Cerebellar nuclear complex (tissue), 1 donor: ENCODE results near the gene UTS2B.
A peak's percentile ranks its signal among the peaks of the same experiment; 100 is the strongest.

Experiments used
- DNase-seq, 2 experiments: peaks; one replicate each; lab custom pipeline; 2025; lab: John Stamatoyannopoulos, UW

Gene UTS2B

DNA sequence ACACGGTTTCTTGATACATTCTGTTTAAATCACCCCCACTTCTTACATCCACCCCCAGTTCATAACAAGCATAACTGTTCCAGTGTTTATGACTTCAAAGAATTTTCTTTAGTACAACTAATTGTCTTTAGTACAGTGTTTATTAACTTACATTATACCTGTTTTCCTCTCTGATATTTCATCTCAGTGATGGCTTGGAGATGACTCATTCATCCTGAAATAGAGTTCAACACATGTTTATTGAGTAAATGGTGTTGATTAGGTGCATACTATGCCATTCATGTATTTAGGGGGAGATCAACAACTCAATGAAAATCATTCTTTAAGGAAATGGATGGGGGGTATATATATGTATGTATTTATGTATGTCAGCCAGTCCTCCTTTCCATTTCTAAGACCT, 21.7 kb upstream of the UTS2B start:
- DNase-seq: no peak

DNA sequence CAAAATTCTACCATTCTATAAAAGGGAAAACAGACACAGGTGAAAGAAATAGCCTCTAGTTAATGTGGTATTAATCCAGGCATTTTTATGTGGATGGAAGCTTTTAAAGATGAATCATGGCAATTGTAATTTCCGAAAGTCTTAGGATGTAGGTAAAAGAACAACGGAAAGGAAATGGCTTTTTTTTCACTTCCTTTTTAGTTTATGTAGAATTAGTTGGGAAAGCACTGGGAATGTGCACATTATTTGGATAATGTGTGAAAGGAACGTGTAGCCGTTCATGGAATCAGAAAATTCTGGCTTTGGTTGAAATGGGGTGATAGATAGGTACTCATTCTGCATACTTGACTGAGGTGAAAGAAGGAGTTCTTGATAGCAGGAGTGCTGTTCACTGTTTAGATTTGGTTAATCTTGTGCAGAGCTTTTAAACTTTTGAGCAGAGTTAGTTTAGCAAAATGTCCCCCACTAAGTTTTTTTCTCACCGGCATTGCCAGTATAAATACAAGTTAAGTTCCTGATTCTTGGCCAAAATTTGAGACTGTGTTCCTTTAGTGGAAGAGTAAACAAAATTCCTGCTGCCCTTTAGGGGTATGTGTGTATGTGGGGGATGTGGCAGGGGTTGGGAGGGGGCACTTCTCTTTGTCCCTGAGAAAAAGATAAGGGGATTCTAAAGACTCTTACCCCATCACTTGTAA, 20.2 kb upstream of the UTS2B start:
- no peak for DNase-seq

DNA sequence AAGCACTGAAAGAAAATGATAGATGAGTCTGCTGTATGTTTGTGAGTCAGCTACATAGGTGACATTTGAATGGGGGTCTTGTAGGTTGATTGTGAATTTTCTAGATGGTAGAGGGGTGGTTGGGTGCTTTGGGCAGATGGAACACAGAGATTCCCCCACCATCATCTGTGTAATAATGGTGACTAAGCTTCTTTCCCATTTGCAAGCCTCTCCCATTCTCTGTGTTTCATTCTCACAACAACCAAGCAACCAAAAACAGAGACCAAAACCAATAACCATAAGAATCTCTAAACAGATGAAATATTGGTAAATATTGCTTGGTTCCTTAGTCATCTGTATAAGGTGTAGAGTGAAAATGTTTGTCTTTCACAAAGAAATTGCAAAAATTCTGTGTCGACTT, 17.8 kb upstream of the UTS2B start:
- no peak for DNase-seq

DNA sequence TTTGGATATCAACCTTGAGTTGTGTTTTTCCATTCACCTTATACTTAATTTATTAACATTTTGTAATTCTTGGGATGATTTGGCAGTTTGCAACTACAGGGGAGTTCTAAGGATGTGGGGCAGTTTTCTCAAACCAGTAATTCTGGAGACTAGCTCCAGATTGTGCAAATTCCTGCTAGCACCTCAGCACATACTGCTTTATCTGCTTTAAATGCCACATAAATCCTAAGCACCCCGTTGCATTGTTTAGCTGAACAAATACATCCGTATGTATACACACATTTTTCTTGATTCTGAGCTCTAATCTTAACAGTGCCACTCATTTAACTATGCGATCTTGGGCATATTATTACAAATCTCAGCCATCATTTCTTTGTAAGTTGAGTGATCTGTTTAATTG, 16.9 kb upstream of the UTS2B start:
- no peak for DNase-seq

DNA sequence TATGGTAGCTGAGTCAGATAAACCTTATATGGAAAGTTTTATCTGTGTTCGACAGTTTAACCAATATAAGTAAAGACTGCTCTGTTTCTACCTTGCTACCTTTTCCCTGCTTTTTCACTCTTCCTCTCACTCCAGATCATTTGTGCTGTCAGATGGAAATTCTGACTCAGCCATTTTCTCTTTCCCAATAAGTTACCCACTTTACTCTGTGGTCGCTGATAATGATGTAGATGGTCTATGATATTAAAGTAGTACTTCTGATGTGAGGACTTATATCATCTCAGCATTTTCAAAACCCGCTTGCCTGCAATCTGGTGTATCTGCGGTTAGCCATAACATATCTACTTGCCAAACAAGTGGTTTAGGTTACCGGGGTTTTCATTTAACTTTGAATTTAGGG, 15.0 kb upstream of the UTS2B start:
- no peak for DNase-seq

DNA sequence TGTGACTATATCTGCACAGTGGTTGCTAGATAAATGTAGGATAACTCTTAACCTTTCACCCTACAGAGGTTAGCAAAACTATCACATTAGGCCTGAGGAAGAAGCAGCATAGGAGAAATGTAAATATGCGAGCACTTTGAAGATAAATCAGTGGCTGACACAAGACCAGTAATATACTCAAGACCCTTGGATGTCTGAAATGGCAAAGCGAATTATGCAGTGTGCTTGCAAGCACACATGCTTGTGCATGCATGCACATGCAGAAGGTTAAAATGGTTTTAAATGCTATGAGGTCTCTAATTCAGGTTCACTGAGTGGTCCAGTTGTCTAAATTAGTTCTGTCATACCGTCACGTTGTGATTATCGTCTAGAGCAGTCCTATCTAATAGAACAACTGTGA, 13.6 kb upstream of the UTS2B start:
- DNase-seq: no peak

DNA sequence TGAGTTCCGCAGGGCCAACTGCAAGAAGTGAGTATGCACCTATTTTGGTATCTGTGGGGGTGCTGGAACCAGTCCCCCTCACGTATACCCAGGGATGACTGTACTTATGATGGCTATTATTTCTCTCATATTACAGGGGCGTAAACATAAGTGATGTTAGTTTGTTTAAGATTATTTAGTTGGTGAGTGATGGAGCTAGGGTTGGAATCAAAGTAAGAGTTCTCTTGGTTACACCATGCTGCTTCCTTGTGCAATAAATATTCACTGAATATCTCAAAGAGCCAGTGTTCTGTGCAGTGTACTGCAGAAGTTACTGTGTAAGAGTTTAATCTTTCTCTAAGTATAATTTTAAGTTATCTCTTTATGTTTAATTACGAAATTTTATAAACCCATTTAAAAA, 12.8 kb upstream of the UTS2B start:
- DNase-seq: no peak

DNA sequence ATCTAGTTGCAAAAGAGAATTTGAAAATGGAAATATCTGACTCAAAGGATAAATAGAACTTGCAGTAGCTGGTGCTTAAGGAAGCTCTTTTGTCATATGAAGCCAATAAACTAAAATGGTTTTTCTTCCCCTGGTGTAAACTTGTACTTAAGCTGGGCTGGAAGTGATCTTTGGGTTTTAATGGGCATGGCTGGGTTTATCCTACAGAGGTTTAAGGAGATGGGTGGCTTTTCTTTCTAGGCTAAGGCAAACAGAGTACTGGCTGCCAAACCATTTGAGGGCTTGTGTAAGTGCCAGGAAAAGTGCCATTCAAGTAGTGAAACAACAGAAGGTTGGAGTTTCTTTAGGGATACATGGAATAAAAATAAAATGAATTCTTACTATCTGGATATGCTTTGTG, 12.1 kb upstream of the UTS2B start:
- DNase-seq: no peak

DNA sequence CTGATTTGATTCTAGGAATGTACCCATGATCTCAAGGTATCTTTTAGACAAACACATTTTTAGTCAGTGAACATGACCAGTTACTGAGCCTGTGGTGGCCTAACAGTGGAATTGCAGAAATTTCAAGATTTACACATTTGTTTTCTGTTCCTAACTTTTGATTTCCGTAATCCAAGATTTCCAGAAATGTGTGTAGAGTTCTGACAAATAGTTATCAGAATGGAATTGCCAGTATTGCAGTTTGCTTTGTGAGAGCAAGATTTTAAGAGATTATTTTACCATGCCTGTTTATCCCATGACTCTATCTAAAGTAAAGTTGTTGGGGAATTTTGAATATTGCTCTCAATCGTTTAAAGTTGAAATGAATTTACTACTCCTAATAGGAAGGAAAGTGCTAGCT, 11.7 kb upstream of the UTS2B start:
- DNase-seq: no peak

DNA sequence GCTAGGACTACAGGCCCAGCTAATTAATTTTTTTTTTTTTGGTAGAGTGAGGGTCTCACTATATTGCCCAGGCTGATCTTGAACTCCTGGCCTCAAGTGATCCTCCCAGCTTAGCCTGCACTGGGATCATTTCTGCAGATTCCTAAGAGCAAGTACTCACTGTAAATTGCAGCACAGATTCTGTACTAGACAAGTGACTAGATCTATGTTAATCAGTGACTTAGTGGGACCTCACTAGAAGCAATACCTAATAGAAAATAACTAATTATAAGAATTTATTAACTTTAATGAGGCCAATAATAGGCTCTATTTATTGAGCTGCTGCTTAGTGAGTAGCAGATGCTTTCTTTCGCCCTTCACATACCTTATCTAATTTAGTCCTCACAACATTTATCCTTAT, 10.6 kb upstream of the UTS2B start:
- DNase-seq: no peak

DNA sequence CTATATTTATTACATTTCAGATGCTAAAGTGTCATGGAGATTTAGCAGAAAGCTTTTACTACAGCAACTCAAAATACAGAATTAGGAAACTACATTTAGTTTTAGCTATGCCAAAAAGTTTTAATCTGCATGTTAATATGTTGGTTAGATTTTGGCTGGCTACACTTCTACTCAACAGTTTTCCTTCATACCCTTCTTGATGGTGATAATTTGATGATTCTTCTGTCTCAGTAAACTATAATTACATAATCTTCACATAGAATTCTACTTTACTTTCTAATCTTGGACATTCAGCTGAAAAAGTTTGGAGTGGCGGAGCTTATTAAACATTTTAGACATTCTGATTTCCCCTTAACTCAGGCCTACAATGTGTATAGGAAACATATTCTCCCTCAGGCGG, 10.0 kb upstream of the UTS2B start:
- no peak for DNase-seq

DNA sequence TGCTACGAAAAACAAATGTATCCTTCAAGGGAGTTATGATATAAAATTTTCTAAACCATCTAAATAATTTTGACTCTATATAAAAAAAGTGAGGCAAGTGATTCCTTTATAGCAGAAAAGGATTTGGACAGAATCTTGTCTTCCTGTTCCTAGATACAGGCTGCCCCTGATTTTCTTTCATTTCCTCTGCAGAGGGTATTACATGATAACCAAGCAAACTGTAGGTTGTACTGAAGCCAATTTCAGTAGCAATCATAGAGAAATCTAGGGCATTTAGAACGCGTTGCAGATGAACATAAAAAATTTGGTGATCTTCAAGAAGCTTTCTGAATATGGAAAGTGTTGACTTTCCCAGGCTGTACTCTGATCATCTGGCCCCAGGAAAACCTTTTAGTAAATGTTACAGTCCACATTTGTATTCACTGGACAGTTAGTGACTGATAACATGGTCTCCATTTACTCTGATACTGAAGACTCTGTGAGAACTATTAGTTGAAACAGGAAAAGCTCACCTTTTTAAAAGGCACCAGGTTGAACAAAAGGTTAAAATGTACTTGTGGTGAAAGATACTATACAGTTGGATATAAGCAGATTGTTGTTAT, 9.1 kb upstream of the UTS2B start:
- no peak for DNase-seq

DNA sequence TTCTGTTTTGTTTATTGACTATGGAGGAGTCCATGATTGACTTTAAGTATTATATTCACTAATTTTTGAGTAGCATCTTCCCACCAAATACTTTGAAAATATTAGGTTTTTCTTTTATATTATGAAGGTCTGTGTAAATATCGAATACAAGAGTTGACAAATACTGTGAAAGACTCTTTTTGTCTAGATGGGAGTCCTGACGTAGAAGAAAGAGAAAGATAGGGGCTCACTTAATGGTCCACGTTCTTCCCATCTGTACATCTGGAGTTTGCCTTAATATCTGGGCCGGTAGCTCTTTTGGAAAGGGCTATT, 7.8 kb upstream of the UTS2B start:
- DNase-seq: no peak

DNA sequence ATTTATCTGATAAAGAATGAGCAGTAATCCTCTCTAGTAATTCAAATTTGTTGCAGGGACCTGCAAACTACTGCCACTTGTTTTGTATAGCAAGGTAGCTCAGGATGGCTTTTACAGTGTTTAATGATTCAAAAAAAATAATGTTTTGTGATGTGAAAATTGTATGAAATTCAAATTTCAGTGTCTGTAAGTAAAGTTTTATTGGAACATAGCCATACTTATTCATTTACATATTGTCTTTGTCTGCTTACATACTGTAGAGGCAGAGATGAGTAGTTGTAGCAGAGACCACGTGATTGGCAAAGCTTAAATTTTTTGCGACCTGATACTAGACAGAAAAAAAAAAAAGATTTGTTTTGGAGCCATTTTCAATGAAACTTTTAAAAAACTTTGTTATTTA, 6.5 kb upstream of the UTS2B start:
- no peak for DNase-seq

DNA sequence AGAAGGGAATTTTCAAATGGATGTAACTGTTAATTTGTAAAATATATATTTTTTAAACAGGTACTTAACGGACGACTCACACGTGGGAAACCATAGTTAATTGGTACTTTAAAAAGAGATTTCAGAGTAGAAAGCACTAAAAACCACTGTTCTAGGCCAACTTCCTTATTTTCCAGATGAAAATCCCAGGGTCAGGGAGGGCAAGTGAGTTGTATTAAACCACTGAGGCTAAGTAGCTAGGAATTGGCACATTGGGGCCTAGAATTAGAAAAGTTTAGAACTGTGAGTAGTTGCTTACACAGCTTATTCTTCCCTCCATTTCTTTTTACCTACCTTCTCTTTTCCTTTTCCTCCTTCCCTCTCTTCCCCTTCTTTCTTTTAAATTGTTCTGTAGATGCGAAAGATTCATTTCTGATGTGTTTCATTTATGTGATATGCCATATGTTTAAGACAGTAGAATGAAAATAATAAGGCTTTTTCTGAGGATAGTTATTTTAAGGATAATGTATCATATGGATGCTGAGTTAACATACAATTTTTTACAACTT, 4.1 kb upstream of the UTS2B start:
- no peak for DNase-seq

DNA sequence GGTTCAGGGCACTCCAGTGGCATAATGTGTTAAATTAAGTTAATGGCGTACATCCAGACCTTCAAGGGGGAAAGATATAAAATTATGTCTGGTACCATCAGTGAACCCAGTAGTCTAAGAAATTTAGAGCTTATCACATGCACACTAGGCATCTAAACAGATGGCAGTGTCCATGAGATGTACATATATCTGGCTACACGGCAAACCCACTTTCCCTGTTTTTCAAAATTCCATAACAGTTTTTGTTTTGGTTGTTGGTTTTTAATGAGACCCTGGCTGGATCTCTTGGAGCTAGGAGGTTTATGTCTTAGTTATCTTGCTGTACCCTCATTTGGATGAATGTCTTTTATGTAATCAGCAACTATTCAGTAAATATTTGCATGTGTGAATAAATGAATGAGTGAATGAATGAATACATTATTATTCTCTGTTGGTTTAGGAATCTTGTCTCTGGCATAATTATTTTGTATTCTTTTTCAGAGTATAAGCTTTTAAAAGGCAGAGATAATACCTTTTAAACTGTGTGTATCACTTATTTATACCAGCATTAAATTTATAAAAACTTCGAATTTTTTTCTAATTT, 3.1 kb upstream of the UTS2B start:
- no peak for DNase-seq

DNA sequence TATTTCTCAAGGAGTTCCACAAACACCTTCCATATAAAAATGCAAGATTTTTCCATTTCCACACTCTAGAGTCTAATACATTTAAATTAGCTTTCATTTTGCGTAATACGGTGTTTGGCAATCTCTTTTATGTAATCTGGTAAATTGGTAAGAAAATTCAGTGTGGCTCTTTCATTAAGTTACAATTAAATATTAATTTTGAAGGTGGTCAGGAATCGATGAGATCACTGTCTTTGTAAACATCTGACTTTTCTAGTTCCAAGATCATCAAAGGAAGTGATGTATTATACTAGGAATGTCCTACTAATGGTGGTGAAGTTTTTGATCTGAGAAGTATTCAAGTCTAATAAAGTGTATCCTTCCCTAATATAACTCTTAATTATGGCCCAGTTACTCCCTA, 1.1 kb upstream of the UTS2B start:
- DNase-seq: no peak

DNA sequence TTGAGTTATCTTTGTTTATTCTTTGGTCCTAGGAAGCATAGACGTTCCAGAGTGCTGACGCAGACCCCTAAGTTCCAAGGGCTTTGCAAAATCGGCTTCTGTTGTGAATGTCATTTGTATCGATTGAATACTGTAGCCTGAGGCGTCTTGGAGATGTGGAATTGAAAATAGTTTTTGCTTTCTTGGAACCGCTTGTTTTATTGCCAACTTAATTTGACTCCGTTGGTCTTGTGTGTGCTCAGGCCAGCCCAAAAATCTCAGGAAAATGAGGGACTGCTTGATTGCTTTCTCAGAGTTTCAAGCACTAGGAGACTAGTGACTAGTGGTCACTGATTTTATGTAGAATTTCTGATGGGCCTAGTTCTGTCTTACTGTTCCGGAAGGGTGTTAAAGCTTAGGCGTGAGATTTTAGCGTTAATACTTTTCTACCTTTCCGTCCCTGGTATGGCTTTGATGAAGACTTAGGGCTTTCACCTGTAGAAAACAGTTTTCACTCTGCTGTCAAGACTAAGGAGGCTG, 263 bp upstream of the UTS2B start:
- DNase-seq: no peak

DNA sequence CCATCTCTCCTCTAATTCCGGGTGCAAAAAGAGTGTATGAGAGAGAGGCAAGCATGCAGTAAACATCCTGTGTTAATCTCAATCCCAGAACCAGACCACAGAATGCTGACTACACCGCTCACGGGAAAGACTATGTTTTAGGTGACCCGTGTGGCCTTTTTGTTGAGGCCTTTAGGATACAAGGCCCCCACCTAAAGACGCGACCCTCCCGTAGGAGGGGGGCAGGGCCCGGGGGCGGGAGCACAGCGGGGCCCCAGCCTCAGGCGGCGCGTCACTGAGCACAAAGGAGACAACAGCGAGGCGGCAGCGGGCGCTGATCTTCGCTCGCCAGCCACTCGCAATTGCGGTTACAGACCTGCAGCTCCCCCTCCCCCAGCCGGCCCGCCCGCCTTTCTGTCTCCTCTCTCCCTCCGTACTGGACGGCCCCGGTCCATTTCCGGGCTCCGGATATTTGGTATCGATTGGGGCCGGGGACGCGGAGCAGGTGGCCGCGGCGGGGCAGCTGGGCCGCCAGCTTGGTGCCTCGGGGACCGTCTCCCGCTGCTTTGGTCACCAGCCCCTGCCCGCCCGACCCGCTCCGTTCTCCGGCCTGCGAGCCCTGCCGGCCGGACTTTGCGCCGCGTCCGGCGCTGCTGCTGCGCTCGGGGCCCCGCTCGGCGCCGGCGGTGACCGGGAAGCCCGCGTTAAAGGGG, 1.2 kb downstream of the UTS2B start, which contains the start of gene CCDC50:
CCDC50 (plus strand) TSS at position 433 of the 692 bp plus-strand sequence. CDS start 281 bp downstream, outside the sequence.
- peak in 1 of 2 experiments; percentile 12 for DNase-seq

DNA sequence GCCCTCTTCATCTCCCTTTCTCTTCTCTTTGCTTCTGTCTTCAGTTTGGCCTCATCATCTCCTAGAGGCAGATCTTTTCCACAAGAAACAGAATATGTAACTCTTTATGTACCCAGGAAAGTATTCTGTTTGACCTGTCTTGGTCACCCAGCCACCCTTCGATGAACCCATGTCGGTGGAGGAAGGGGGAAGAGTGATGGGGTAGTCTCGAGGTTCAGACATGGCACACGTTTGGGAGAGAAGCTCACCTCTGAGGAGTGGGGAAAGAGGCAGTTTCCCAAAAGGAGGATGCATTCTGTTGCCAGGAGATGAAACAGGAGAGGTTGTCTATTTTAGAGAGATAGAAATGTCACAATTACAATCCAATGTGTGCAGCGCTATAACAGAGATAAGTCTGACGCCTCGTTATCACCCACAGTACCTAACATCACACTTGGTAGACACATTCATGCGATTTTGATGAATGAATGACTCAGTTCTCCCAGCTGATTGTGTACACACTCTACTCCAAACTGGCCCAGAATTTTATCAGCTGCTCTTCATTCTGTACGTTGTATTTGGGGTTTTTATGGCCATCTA, 1.9 kb downstream of the UTS2B start:
- no peak for DNase-seq

DNA sequence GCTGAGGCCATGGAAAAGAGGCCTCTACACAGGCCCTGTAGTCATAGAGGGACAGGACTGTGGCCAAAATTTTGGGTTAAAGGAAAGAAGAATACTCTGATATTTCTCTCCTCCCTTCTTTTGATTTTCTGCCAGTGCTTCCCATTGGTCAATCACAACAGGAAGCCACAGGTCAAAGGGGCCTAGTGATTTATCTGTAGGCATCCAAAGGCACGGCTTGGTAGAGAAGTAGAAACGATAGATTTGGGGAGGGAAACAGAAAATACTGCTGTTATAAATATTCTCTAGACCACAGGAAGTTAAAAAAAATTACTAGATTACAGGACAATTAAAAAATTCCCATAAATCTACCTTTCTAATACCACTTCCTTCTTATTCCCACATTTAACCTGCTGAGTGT, 2.8 kb downstream of the UTS2B start:
- DNase-seq: no peak

DNA sequence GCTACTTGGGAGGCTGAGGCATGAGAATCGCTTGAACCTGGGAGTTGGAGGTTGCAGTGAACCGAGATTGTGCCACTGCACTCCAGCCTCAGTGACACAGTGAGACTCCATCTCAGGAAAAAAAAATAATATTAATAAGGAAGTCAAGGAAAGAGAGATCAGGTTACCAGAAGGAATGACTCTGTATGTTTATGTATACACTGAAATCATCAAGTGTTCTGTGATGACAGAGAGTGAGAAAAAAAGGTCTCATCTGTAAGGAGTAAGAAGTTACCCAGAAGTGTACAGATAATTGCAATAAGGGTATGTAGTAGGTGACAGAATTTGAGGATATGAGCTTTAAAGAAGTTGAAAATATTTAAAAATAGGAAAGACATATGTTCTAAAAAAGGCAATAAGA, 5.4 kb downstream of the UTS2B start:
- DNase-seq: no peak
